Breast epithelium (tissue), 3 donors: ENCODE results near the gene DUSP22.

Experiments
- POLR2A ChIP-seq: fragments of 450-650 bp; IDR thresholded peaks from one replicate; pipeline ENCODE4 v1.6.1; 2016; ENCODE audit warnings: antibody characterized with exemption, mild to moderate bottlenecking, moderate library complexity
- POLR2AphosphoS5 ChIP-seq, 3 donors: sonication (generic); formaldehyde crosslinking; IDR thresholded peaks; one replicate each; pipeline ENCODE4 v1.6.1; 2017; ENCODE audit warnings: antibody characterized with exemption in 3 of 3
- TF ChIP-seq, protein P1 (sequence below), 3 donors: fragments of 450-650 bp; IDR thresholded peaks; one replicate each; pipeline ENCODE4 v1.5.1; 2016 to 2017; ENCODE audit warnings: antibody characterized with exemption in 3 of 3, mild to moderate bottlenecking in 3 of 3, moderate library complexity in 3 of 3

DNA sequence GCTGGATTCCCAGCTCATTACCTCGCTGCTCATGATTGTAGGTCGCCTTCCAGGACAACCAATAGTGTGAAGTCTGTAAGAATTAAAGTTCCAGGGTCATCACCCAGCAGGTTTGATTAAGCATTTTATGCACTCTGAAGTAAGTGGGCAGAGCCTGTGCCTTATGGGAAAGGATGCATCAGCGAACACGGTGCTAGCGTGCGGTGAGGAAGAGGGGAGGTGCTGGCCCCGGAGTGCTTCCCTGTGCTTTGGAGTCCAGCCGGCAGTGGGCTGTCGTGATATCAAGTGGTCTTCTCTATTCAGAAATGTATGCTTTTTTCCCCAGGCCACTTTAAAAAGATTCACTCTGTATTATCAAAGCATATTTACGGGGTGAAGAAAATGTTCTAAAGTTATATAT, 16.0 kb downstream of the DUSP22 start:
- TF ChIP-seq, protein P1, sequence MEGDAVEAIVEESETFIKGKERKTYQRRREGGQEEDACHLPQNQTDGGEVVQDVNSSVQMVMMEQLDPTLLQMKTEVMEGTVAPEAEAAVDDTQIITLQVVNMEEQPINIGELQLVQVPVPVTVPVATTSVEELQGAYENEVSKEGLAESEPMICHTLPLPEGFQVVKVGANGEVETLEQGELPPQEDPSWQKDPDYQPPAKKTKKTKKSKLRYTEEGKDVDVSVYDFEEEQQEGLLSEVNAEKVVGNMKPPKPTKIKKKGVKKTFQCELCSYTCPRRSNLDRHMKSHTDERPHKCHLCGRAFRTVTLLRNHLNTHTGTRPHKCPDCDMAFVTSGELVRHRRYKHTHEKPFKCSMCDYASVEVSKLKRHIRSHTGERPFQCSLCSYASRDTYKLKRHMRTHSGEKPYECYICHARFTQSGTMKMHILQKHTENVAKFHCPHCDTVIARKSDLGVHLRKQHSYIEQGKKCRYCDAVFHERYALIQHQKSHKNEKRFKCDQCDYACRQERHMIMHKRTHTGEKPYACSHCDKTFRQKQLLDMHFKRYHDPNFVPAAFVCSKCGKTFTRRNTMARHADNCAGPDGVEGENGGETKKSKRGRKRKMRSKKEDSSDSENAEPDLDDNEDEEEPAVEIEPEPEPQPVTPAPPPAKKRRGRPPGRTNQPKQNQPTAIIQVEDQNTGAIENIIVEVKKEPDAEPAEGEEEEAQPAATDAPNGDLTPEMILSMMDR (IDR thresholded peaks at IDR 0.05) = no peak
- no peak for TF ChIP-seq POLR2AphosphoS5 (IDR thresholded peaks at IDR 0.05)
- no peak for TF ChIP-seq POLR2A
